Body of pancreas (tissue), 4 donors: ENCODE measurements around the gene DOK5. TPM values are rescaled to one million over a fixed set of nuclear protein-coding genes. Genes with fewer than 3 reads are reported as not detected.

Experiments
- ATAC-seq: fragments of 150-250 bp; one replicate; pipeline ENCODE4 v1.9.1; 2016
- DNase-seq, 4 donors: peaks; one replicate each; pipeline ENCODE4 v3.0.0-alpha.2; 2019
- H3K27ac ChIP-seq, 4 donors: fragments of 200-600 bp; sonication (generic); 1 replicate in 3 of 4; 2 replicates in 1 of 4; pipeline versions ENCODE4 v1.5.1 to v1.6.1; 2016 to 2019; ENCODE audit warnings: mild to moderate bottlenecking in 1 of 4, mixed read lengths in 1 of 4, moderate library complexity in 1 of 4
- H3K27me3 ChIP-seq, 2 donors: fragments of 200-600 bp; sonication (generic); one replicate each; pipeline ENCODE4 v1.6.0; 2016; ENCODE audit warnings: mild to moderate bottlenecking in 1 of 2
- H3K36me3 ChIP-seq, 2 donors: fragments of 200-600 bp; sonication (generic); replicated peaks in 1 of 2; 2 replicates each; pipeline ENCODE4 v1.5.1; 2016; ENCODE audit warnings: low read depth in 2 of 2; ENCODE audit not compliant: insufficient read depth in 1 of 2
- H3K4me1 ChIP-seq: fragments of 200-600 bp; sonication (generic); one replicate; pipeline ENCODE4 v1.6.0; 2016
- H3K4me3 ChIP-seq, 2 donors: fragments of 200-600 bp; sonication (generic); 1 replicate in 1 of 2; 2 replicates in 1 of 2; pipeline ENCODE4 v1.5.1; 2016 to 2019
- H3K9me3 ChIP-seq, 3 donors: fragments of 200-600 bp; sonication (generic); 1 replicate in 2 of 3; 2 replicates in 1 of 3; pipeline ENCODE4 v1.5.1; 2016
- POLR2A ChIP-seq, 3 donors: fragments of 450-650 bp; IDR thresholded peaks; one replicate each; pipeline ENCODE4 v1.6.1; 2016; ENCODE audit warnings: antibody characterized with exemption in 3 of 3, mild to moderate bottlenecking in 2 of 3
- WGBS, 2 donors: methylation state at CpG; one replicate each; pipeline ENCODE4 v1.1.5; 2017; 5-methylcytosine and 5-hydroxymethylcytosine counted together
- intact Hi-C: fragments of 100-400 bp; cut with DNase I; formaldehyde crosslinking; loops from one replicate; pipeline ENCODE4 v1.15.1; 2023
- total RNA-seq, 2 donors: library from RNA; depleted of rRNA; stranded (reverse); fragments of >200 nt; gene quantifications; one replicate each; pipeline ENCODE4 v1.1.0, GENCODE V29; 2016
- TF ChIP-seq, protein P1 (sequence below), 7 experiments: fragments of 450-650 bp in 4 of 7; fragments of 200-600 bp in 3 of 7; sonication (generic) in 3 of 7; IDR thresholded peaks; one replicate each; pipeline ENCODE4 v1.5.1; 2016 to 2019; ENCODE audit warnings: antibody characterized with exemption in 7 of 7

Gene DOK5
- total RNA-seq, 2 donors from 2014 or later = 1.3 TPM; not detected in 1

DNA sequence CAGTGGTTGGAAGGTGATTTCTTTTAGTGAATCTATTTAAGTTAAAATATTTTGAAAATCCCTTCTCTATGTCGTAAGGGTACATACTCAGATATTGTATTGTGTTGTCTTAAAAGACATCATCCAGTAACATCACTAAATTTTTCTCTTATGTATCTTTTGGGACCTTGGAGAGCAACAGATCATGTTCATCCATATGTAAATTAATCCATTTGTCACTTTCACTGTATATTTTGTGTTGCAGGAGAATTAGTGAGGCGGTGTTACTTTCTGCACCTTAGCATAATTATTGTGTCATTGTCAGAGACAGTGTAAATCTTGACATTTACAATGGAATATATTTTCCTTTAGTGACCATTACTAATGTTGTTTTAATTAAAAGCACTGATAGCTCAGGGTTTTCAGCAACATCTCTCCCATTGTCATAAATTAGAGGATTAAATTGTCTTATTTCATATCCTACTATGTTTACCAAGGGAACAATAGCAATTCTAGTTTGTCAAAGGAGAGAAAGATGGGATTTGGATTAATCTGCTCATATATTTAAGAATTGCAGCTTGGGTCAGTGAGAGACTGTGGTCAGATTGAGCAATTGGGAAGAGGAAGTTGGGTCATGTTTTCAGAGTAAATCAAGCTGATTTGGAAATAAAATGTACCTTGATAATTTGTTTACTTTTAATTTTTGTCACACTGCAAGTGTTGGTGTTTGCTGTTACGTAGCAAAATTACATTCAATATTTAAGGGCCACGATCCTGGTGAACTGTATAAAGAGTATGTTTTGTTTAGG lies 22.7 kb downstream of the DOK5 start:
- Histone ChIP-seq H3K4me3 (no peak overlapping the region), H3K27me3 (no peaks in the 10 kb centered on the region), H3K9me3 (no peaks in the 10 kb centered on the region), H3K27ac (no peak overlapping the region), H3K36me3 (no peaks in the 10 kb centered on the region), H3K4me1 (no peaks in the 10 kb centered on the region)
- intact Hi-C loops = no loop called here
- ATAC-seq (no peak), DNase-seq (no peak)
- TF ChIP-seq, protein P1, sequence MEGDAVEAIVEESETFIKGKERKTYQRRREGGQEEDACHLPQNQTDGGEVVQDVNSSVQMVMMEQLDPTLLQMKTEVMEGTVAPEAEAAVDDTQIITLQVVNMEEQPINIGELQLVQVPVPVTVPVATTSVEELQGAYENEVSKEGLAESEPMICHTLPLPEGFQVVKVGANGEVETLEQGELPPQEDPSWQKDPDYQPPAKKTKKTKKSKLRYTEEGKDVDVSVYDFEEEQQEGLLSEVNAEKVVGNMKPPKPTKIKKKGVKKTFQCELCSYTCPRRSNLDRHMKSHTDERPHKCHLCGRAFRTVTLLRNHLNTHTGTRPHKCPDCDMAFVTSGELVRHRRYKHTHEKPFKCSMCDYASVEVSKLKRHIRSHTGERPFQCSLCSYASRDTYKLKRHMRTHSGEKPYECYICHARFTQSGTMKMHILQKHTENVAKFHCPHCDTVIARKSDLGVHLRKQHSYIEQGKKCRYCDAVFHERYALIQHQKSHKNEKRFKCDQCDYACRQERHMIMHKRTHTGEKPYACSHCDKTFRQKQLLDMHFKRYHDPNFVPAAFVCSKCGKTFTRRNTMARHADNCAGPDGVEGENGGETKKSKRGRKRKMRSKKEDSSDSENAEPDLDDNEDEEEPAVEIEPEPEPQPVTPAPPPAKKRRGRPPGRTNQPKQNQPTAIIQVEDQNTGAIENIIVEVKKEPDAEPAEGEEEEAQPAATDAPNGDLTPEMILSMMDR (IDR thresholded peaks at IDR 0.05) = no peak
- no peak for TF ChIP-seq POLR2A (IDR thresholded peaks at IDR 0.05)
- 87 to 88% methylated on average over 4 of the region's 4 CpGs for WGBS, 2 donors

DNA sequence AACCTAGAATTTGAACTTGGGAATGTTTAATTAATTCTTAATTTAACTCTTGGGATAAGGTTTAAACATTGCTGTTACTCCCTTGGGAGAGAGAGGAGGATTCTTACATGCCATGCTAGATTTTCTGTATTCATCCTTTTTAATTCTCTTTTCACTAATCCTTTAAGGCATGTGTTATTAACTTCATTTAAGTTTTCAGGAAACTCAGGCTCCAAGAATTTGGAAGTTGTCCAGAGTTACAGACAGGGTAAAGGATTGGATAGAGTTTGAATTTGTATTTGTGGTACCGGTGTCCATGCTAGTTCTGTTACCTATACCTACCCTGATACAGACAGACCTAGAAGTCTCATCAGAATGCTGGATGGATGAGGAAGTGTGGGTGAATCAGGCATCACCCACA lies 23.7 kb downstream of the DOK5 start:
- Histone ChIP-seq H3K27me3 (no peaks in the 10 kb centered on the region), H3K9me3 (no peaks in the 10 kb centered on the region), H3K4me3 (no peak overlapping the region), H3K36me3 (no peaks in the 10 kb centered on the region), H3K4me1 (no peaks in the 10 kb centered on the region), H3K27ac (no peak overlapping the region)
- WGBS, 2 donors = 67 to 100% methylated on average over 1 of the region's 1 CpG
- DNase-seq = no peak
- intact Hi-C loops = no loop called here
- no peak for ATAC-seq
- TF ChIP-seq, protein P1 (IDR thresholded peaks at IDR 0.05) = no peak
- TF ChIP-seq POLR2A (IDR thresholded peaks at IDR 0.05) = no peak

DNA sequence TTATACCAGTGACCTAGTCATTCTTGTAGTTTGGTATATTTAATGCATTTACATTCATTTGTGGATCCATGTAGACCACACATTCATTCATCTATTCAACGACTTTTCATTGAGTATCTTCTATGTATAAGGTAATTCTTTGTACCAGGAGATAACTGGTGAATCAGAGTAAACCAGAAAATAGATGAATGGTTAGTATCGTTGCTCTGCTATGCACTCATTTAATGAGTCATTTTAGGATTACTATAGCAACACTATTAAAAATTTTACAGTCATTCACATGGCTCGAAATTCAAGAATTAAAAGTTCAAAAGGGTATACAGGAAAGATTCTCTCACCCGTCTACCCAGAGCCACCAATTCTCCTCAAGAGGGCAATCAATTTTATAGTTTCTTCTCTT lies 26.8 kb downstream of the DOK5 start:
- ATAC-seq (no peak), DNase-seq (no peak)
- Histone ChIP-seq H3K9me3 (no peaks in the 10 kb centered on the region), H3K36me3 (no peaks in the 10 kb centered on the region), H3K27me3 (no peaks in the 10 kb centered on the region), H3K4me1 (no peaks in the 10 kb centered on the region), H3K4me3 (no peak overlapping the region), H3K27ac (no peak overlapping the region)
- WGBS, 2 donors = 65 to 73% methylated on average over 4 of the region's 4 CpGs
- intact Hi-C loops = no loop called here
- TF ChIP-seq, protein P1 (IDR thresholded peaks at IDR 0.05) = no peak
- TF ChIP-seq POLR2A (IDR thresholded peaks at IDR 0.05) = no peak

DNA sequence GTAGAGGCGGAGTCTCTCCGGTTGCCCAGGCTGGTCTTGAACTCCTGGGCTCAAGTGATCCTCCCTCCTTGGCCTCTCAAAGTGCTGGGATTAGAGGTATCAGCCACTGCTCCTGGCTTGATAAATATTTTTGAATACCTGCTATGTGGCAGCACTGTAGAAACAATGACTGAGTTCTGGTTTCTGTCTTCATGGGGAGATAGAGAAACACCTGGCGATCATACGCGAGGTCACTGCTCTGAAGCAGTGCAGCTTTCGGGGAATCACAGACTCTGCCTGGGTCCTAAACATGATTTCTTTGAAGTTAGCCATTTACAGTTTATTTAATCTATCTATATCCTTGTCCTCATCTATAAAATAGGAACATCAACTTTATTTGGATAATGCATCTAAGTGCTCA lies 31.2 kb downstream of the DOK5 start:
- H3K27ac ChIP-seq = no peak overlapping the region
- no peak overlapping the region for H3K4me3 ChIP-seq
- DNase-seq = no peak
- no peaks in the 10 kb centered on the region for H3K4me1 ChIP-seq
- 85 to 88% methylated on average over 4 to 6 of the region's 6 CpGs for WGBS, 2 donors
- ATAC-seq = no peak
- no peaks in the 10 kb centered on the region for H3K9me3 ChIP-seq
- H3K27me3 ChIP-seq = no peaks in the 10 kb centered on the region
- intact Hi-C loops = no loop called here
- no peaks in the 10 kb centered on the region for H3K36me3 ChIP-seq
- no peak for TF ChIP-seq POLR2A (IDR thresholded peaks at IDR 0.05)
- TF ChIP-seq, protein P1 (IDR thresholded peaks at IDR 0.05) = no peak
